Suprapubic skin (tissue), 4 donors: ENCODE results near the gene FKBP2.

Source experiments
- POLR2A ChIP-seq, 2 donors: fragments of 450-650 bp; IDR thresholded peaks; one replicate each; pipeline ENCODE4 v1.6.1; 2017; ENCODE audit warnings: antibody characterized with exemption in 2 of 2, mild to moderate bottlenecking in 2 of 2, moderate library complexity in 2 of 2
- POLR2AphosphoS5 ChIP-seq, 3 donors: sonication (generic); formaldehyde crosslinking; IDR thresholded peaks; one replicate each; pipeline ENCODE4 v1.6.1; 2017; ENCODE audit warnings: antibody characterized with exemption in 3 of 3
- TF ChIP-seq, protein P1 (sequence below), 2 donors: fragments of 200-600 bp in 1 of 2; fragments of 450-650 bp in 1 of 2; sonication (generic) in 1 of 2; IDR thresholded peaks; one replicate each; pipeline ENCODE4 v1.5.1; 2016 to 2019; ENCODE audit warnings: antibody characterized with exemption in 2 of 2, mild to moderate bottlenecking in 1 of 2, moderate library complexity in 1 of 2

DNA sequence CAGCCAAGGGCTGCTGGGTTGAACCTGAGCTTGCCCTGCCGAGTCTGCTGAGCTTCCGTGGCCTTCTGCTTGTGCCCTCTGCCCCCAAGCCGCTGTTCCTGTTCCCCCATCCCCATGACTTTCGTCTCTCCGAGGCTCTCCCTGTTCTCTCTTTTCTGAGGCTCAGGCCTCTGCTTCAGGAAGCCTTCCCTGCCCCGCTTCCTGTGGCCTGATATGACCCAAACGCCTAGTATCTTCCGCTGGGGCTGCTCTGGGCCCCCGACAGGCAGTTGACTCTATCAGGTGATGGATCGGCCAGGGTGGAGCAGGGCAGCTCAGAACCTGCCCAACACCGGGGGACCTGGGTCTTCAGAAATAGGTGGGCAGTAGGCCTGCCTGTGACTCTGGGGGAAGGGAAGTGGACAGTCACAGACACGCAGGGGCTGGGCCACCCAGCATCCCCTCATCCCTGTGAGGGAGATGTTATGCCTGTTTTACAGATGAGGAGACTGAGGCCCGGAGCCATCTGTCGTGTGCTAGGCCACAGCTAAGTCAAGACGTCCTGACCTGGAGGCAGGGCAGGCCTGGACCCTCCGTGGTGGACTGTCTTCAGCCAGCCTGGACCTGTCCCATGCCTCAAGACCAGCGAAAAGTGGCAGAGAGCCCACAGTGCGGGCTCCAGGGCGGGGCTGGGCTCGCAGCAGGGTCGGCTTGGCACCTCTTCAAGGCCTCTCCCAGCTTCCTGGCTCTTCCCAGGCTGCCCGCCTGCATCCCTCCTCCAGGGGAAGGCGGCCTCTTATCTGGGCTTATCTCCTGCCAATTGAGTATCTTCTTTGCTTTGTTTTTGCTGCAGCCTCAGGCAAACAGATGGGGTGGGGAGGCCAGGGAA lies 27.4 kb downstream of the FKBP2 start:
- TF ChIP-seq, protein P1, sequence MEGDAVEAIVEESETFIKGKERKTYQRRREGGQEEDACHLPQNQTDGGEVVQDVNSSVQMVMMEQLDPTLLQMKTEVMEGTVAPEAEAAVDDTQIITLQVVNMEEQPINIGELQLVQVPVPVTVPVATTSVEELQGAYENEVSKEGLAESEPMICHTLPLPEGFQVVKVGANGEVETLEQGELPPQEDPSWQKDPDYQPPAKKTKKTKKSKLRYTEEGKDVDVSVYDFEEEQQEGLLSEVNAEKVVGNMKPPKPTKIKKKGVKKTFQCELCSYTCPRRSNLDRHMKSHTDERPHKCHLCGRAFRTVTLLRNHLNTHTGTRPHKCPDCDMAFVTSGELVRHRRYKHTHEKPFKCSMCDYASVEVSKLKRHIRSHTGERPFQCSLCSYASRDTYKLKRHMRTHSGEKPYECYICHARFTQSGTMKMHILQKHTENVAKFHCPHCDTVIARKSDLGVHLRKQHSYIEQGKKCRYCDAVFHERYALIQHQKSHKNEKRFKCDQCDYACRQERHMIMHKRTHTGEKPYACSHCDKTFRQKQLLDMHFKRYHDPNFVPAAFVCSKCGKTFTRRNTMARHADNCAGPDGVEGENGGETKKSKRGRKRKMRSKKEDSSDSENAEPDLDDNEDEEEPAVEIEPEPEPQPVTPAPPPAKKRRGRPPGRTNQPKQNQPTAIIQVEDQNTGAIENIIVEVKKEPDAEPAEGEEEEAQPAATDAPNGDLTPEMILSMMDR (IDR thresholded peaks at IDR 0.05), result no peak
- no peak for TF ChIP-seq POLR2A (IDR thresholded peaks at IDR 0.05)
- no peak for TF ChIP-seq POLR2AphosphoS5 (IDR thresholded peaks at IDR 0.05)
